OCI-M1 (cell line): ENCODE measurements around the gene EGR4.
A peak's percentile ranks its signal among the peaks of the same experiment; 100 is the strongest.

Source experiments
- DNase-seq: peaks from one replicate; lab custom pipeline; 2025; lab: John Stamatoyannopoulos, UW

EGR4 gene

GRCh38 chr2:73293534-73294171 lies at the start of gene EGR4:
TSS of gene EGR4 (minus strand) at chr2:73293548. CDS start at chr2:73293317, 231 bp downstream.
- DNase-seq, result peak; percentile 75

- no peak for DNase-seq
These were observed 47.7 kb upstream of the EGR4 start for GRCh38 chr2:73341039-73341438.

- no peak for DNase-seq
These were observed 45.9 kb upstream of the EGR4 start for GRCh38 chr2:73339201-73339600.

- peak; percentile 8 for DNase-seq
These were observed 44.5 kb upstream of the EGR4 start for GRCh38 chr2:73337828-73338227.

- no peak for DNase-seq
These were observed 41.3 kb upstream of the EGR4 start for GRCh38 chr2:73334620-73335019.

GRCh38 chr2:73334045-73334444 lies 40.7 kb upstream of the EGR4 start:
- DNase-seq, result no peak

GRCh38 chr2:73333564-73333963 lies 40.2 kb upstream of the EGR4 start:
- DNase-seq, result no peak

GRCh38 chr2:73324126-73324725 lies 30.9 kb upstream of the EGR4 start:
- DNase-seq, result no peak

- DNase-seq, result no peak
These were observed 30.2 kb upstream of the EGR4 start for GRCh38 chr2:73323551-73323950.

GRCh38 chr2:73314441-73314840 lies 21.1 kb upstream of the EGR4 start:
- no peak for DNase-seq

GRCh38 chr2:73307720-73308119 lies 14.4 kb upstream of the EGR4 start:
- DNase-seq, result no peak

GRCh38 chr2:73301636-73302035 lies 8.3 kb upstream of the EGR4 start:
- no peak for DNase-seq

- no peak for DNase-seq
These were observed 7.6 kb upstream of the EGR4 start for GRCh38 chr2:73300926-73301325.

GRCh38 chr2:73297586-73297985 lies 4.2 kb upstream of the EGR4 start:
- DNase-seq, result no peak

- DNase-seq, result no peak
These were observed 3.8 kb upstream of the EGR4 start for GRCh38 chr2:73297151-73297559.

GRCh38 chr2:73295751-73296400 lies 2.5 kb upstream of the EGR4 start:
- DNase-seq, result no peak

- no peak for DNase-seq
These were observed 891 bp upstream of the EGR4 start for GRCh38 chr2:73294239-73294638.

- no peak for DNase-seq
These were observed 328 bp downstream of the EGR4 start for GRCh38 chr2:73292906-73293533.

GRCh38 chr2:73292316-73292905 lies 937 bp downstream of the EGR4 start:
- no peak for DNase-seq

- DNase-seq, result no peak
These were observed 1.7 kb downstream of the EGR4 start for GRCh38 chr2:73291461-73292315.

- peak; percentile 65 for DNase-seq
These were observed 2.3 kb downstream of the EGR4 start for GRCh38 chr2:73291093-73291460.
